ENCODE measurements around the gene ZNF865.

DNA sequence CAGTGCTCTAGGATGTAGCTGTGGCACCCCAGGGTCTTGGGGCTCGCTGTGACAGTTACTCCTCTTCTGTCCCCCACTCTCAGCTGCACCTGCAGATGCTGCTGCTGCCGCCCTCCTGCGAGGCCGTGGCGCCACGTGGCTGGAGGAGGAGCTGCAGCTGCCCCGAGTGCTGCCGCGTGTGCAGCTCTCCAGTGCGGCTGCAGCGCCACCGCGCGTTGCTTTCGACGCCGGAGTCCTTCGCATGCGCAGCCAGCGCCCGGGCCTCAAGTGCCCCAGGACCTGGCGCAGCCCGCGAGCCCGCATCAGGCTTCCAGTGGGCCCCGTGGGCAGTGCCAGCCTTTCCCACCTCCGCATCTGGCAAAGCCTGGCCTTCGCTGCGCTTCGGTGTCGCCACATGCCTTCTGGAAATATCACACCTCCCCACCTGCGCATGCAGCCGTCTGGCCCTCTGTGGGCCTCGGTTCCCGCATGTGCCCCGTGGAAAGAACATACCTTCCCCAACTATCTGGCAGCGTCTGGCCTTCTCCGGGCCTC, 34.7 kb downstream of the ZNF865 start:
- no peak for TF ChIP-seq GATA2 (IDR thresholded peaks at IDR 0.05; ENCODE audit: low read depth, low read length)
- no peak for TF ChIP-seq GATA3 (IDR thresholded peaks at IDR 0.05; ENCODE audit: low read depth, low read length)
